GM12874 (cell line): ENCODE measurements around the gene ZMIZ2.

ENCODE experiments used
- TF ChIP-seq, protein P1 (sequence below): IDR thresholded peaks from 2 replicates; pipeline ENCODE4 v1.5.1; 2011; ENCODE audit warnings: low read depth, mild to moderate bottlenecking, control low read depth, low read length, moderate library complexity; ENCODE audit not compliant: insufficient read depth

Gene ZMIZ2, protein sequence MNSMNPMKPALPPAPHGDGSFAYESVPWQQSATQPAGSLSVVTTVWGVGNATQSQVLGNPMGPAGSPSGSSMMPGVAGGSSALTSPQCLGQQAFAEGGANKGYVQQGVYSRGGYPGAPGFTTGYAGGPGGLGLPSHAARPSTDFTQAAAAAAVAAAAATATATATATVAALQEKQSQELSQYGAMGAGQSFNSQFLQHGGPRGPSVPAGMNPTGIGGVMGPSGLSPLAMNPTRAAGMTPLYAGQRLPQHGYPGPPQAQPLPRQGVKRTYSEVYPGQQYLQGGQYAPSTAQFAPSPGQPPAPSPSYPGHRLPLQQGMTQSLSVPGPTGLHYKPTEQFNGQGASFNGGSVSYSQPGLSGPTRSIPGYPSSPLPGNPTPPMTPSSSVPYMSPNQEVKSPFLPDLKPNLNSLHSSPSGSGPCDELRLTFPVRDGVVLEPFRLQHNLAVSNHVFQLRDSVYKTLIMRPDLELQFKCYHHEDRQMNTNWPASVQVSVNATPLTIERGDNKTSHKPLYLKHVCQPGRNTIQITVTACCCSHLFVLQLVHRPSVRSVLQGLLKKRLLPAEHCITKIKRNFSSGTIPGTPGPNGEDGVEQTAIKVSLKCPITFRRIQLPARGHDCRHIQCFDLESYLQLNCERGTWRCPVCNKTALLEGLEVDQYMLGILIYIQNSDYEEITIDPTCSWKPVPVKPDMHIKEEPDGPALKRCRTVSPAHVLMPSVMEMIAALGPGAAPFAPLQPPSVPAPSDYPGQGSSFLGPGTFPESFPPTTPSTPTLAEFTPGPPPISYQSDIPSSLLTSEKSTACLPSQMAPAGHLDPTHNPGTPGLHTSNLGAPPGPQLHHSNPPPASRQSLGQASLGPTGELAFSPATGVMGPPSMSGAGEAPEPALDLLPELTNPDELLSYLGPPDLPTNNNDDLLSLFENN

DNA sequence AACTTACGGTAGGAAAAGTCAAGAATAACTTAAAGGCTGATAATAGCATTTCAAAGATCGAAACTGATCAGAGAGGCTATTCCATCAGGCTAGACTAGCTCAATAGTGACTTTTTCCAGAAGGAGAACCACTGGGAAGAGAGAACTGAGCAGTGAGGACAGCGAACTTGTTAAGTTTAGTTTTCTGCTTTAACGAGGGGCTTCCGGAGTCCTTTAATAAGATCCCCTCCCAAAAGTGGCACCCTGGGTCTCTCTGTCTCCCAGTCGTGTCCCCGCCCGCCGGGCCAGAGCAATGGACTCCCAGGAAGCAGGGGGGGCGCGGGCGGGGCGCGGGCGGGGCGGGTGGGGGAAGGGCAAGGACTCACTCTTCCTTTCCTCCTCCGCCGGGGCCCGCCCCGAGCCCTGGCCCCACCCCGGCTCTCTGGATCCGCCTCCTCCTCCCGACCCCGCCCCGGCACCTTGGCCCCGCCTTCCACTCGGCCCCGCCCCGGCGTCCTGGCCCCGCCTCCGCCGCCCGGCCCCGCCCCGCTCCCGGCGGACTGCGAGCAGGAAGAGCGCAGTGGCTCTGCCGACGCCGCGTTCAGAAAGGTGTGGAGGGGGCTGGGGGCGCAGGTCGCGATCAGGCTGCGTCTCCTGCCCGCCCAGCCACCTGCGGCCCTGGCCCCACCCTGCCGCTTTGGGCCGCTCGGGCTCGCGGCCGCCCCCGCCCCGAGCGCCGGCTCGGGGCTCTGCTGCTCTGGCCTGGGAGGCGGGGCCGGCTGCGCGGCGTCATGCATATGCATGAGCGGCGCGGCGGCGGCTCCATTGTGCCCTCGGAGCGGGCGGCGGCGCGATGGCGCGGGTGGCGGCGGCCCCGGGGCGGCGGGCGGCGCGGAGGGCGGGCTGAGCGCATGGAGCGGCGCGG is at the start of gene ZMIZ2:
TSS of gene ZMIZ2 (plus strand) at position 803 of the 903 bp plus-strand sequence. CDS start 7,403 bp downstream, outside the sequence.
- TF ChIP-seq, protein P1, sequence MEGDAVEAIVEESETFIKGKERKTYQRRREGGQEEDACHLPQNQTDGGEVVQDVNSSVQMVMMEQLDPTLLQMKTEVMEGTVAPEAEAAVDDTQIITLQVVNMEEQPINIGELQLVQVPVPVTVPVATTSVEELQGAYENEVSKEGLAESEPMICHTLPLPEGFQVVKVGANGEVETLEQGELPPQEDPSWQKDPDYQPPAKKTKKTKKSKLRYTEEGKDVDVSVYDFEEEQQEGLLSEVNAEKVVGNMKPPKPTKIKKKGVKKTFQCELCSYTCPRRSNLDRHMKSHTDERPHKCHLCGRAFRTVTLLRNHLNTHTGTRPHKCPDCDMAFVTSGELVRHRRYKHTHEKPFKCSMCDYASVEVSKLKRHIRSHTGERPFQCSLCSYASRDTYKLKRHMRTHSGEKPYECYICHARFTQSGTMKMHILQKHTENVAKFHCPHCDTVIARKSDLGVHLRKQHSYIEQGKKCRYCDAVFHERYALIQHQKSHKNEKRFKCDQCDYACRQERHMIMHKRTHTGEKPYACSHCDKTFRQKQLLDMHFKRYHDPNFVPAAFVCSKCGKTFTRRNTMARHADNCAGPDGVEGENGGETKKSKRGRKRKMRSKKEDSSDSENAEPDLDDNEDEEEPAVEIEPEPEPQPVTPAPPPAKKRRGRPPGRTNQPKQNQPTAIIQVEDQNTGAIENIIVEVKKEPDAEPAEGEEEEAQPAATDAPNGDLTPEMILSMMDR: no peak

DNA sequence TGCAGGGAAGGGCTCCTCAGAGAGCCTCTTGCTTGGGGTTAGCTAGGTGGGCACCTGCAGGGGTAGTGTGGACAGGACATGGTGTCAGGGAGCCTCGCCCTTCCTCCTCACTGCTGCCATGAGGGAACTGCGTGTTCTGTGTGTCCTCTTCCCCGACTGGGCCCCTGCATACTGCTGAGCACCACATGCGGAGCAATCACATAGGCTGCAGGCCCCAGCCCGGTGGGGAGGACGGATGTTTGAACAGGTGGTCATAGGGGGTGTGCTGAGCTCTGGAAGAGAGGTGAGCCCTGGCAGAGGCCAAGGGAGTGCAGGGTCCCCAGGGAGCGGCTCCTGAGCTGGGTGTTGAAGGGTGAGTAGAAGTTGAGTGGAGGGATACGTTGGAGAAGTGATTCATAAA is 48.3 kb upstream of the ZMIZ2 start:
- TF ChIP-seq, protein P1: no peak

DNA sequence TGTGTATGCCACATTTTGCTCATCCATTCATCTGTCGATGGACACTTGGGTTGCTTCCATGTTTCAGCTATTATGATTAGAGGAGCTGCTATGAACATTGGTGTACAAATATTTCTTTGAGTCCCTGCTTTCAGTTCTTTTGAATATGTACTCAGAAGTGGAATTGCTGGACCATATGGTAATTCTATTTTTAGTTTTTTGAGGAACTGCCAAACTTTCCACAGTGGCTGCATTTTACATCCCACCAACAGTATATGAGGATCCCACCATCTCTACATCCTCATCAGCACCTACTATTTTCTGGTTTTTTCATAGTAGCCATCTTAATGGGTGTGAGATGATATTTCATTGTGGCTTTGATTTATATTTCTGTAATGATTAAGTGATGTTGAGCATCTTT is 44.7 kb upstream of the ZMIZ2 start:
- TF ChIP-seq, protein P1: no peak

DNA sequence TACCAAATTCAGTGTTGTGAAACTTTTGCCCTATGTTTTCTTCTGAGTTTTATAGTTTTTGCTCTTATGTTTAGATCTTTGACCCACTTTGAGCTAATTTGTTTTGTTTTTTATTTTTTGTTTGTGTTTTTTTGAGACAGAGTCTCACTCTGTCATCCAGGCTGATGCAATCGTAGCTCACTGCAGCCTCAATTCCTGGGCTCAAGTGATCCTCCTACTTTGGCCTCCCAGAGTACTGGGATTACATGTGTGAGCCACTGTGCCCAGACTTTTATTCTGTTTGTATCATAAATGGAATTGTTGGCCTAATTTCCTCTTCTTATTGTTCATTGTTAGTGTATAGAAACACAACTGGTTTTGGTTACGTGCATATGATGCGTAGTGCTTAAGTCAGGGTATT is 43.2 kb upstream of the ZMIZ2 start:
- TF ChIP-seq, protein P1: no peak

DNA sequence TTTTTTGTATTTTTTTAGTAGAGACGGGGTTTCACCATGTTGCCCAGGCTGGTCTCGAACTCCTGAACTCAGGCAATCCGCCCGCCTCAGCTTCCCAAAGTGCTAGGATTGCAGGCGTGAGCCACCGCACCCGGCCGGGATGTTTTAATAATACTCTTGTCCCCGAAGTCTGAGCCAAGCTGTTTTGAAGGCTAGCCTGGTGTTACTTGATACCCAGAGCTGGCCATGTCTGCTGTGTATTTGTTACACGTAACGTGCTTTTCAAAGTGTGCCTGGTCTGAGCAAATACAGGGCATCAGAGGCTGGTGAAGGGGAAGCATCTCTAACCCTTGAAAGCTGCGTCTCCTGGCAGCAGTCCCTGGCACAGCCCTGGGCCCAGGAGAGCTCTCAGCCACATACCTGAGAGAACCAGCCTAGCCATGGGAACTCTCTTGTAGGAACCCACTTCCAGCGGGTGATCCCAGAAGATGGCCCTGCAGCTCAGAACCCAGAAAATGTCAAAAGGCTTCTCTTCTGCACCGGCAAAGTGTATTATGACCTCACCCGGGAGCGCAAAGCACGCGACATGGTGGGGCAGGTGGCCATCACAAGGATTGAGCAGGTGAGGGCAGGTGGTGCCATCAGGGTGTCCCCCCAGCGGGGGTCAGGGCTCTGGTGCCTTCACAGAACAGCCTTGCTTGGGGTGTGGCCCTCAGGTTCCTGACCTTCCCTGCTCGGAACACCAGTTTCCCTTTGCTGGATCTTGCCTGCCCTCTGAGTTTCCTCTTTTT is 41.7 kb upstream of the ZMIZ2 start:
- TF ChIP-seq, protein P1: no peak

DNA sequence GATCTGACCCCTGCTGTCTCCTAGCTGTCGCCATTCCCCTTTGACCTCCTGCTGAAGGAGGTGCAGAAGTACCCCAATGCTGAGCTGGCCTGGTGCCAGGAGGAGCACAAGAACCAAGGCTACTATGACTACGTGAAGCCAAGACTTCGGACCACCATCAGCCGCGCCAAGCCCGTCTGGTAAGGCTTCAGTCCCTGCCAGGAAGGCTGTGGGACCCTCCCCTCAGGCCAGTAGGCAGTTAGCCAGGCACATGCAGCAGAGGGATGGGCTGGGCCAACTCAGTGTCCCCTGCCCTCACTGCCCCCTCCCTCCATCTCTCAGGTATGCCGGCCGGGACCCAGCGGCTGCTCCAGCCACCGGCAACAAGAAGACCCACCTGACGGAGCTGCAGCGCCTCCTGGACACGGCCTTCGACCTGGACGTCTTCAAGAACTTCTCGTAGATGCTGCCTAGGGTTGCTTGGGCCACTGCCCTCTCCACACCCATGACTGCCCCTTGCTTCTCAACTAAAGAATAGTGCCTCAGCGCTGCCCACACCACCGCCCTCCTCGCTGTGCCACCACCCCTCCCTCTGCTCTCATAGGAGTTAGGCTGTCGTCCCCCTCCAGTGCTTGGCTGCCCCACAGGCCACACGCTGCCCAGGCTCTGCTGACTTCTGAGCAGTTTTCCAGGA is 41.0 kb upstream of the ZMIZ2 start:
- TF ChIP-seq, protein P1: no peak
